ELR (cell line): ENCODE measurements around the gene CLN3.
"Not testable (repeated sequence)": the region's sequence is repeated elsewhere in the genome, so short reads cannot be mapped to it uniquely, and the experiment has no call there.

Source experiments
- DNase-seq: peaks from one replicate; pipeline ENCODE4 v3.0.0-alpha.2; 2015; ENCODE audit warnings: low read depth

The CLN3 gene

GRCh38 chr16:28494121-28494851 lies 2.4 kb upstream of the CLN3 start, which contains the start of gene APOBR:
Gene APOBR, plus strand, starts transcription at chr16:28494643. Its CDS starts 39 bp downstream, at chr16:28494682.
- DNase-seq: peak; percentile 37

GRCh38 chr16:28492511-28492910 lies 637 bp upstream of the CLN3 start:
- DNase-seq: no peak

- peak; percentile 47 for DNase-seq
Measured at GRCh38 chr16:28491230-28491969, 474 bp downstream of the CLN3 start.

- no peak for DNase-seq
Measured at GRCh38 chr16:28486266-28486665, 5.6 kb downstream of the CLN3 start.

GRCh38 chr16:28483361-28483760 lies 8.5 kb downstream of the CLN3 start:
- not testable (repeated sequence) for DNase-seq

- no peak for DNase-seq
Measured at GRCh38 chr16:28482026-28482425, 9.8 kb downstream of the CLN3 start.

- DNase-seq: no peak
Measured at GRCh38 chr16:28478506-28479180, 13.2 kb downstream of the CLN3 start.

- DNase-seq: no peak
Measured at GRCh38 chr16:28477311-28477920, 14.5 kb downstream of the CLN3 start.

- no peak for DNase-seq
Measured at GRCh38 chr16:28475221-28475620, 16.7 kb downstream of the CLN3 start.

GRCh38 chr16:28473714-28474265 lies 18.1 kb downstream of the CLN3 start:
- DNase-seq: no peak

GRCh38 chr16:28447081-28447480 lies 44.8 kb downstream of the CLN3 start:
- DNase-seq: not testable (repeated sequence)

GRCh38 chr16:28446388-28446787 lies 45.5 kb downstream of the CLN3 start:
- DNase-seq: not testable (repeated sequence)

- DNase-seq: not testable (repeated sequence)
Measured at GRCh38 chr16:28443943-28444342, 47.9 kb downstream of the CLN3 start.

GRCh38 chr16:28438899-28439298 lies 53.0 kb downstream of the CLN3 start:
- not testable (repeated sequence) for DNase-seq

GRCh38 chr16:28435340-28435739 lies 56.5 kb downstream of the CLN3 start:
- DNase-seq: not testable (repeated sequence)
